HG03175 (cell line): ENCODE data around the gene ZNF732.
"Not testable (repeated sequence)": the region's sequence is repeated elsewhere in the genome, so short reads cannot be mapped to it uniquely, and the experiment has no call there.

ENCODE experiments used
- ATAC-seq: cut with Tn5 transposase; IDR thresholded peaks from one replicate; pipeline ENCODE4 v1.9.1; 2021; ENCODE audit warnings: mild to moderate bottlenecking, moderate library complexity; ENCODE audit not compliant: unreplicated experiment

Gene ZNF732

DNA sequence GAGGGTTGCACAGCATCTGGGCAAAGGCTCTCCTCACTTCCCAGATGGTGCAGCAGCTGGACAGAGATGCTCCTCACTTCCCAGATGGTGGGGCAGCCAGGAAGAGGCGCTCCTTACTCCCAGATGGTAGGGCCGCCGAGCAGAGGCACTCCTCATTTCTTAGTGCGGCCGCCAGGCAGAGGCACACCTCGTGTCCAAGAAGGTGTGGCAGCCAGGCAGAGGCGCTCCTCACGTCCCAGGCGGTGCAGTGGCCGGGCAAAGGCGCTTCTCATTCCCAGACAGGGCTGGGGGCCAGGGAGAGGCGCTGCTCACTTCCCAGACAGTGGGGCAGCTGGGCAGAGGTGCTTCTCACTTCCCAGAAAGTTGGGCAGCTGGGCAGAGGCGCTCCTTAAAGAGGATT, 48.8 kb downstream of the ZNF732 start:
- no peak for ATAC-seq

DNA sequence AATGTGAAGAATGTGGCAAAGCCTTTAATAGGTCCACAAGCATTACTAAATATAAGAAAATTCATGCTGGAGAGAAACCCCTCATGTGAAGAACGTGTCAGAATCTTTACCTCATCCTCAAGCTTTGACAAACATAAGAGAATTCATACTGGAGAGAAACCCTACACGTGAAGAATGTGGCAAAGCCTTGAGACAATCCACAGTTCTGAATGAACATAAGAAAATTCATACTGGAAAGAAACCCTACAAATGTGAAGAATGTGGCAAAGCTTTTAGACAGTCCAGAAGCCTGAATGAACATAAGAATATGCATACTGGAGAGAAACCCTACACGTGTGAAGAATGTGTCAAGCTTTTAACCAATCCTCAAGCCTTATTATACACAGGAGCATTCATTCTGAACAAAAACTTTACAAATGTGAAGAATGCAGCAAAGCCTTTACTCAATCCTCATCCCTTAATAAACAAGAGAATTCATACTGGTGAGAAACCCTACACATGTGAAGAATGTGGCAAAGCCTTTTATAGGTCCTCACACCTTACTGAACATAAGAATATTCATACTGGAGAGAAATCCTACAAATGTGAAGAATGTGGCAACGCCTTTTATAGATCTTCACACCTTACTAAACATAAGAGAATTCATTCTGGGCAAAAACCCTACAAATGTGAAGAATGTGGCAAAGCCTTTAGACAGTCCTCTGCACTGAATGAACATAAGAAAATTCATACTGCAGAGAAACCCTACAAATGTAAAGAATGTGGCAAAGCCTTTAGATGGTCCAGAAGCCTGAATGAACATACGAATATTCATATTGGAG, 51.1 kb downstream of the ZNF732 start:
- no peak for ATAC-seq

DNA sequence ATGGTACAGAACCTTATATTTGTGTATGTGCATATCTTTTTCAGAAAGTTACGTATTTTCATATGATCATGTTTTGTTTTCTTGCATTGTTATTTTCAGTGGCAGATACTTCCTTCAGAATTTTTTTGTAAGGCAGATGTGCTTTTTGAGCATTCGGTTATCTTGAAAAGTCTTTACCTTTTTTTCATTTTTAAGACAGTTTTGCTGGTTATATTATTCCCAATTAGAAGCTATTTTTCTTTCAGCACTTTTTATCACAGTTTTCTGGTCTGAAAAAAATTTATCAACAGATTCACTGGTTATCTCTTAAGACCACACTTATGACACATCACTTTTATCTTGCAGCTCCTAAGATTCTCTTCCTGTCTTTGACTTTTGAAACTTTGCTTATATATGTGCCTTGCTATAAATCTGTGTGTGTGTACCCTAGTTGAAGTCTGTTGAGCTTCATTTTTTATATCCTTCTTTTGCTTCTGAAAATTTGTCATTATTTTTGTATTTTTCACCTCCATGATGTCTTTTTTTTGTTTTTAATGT, 53.1 kb downstream of the ZNF732 start:
- ATAC-seq, result no peak

DNA sequence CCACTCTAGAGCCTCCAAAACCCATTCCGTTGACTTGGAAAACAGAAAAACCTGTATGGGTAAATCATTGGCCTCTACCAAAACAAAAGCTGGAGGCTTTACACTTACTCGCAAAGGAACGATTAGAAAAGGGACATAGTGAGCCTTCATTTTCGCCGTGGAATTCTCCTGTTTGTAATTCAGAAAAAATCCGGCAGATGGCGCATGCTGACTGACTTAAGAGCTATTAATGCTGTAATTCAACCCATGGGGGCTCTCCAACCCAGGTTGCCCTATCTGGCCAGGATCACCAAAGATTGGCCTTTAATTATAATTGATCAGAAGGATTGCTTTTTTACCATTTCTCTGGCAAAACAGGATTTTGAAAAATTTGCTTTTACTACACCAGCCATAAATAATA, 60.8 kb downstream of the ZNF732 start:
- ATAC-seq, result no peak

DNA sequence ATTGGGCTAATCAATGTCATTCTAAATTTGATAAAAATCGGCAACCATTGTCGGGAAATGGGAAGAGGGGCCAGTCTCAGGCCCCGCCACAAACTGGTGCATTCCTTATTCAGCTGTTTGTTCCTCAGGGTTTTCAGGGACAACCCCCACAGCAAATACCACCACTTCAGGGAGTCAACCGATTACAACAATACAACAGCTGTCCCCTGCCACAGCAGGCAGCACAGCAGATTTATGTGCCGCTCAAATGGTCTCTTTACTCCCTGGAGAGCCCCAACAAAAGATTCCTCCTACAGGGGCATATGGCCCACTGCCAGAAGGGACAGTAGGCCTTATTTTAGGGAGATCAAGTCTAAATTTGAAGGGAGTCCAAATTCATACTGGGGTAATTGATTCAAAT, 61.8 kb downstream of the ZNF732 start:
- no peak for ATAC-seq

DNA sequence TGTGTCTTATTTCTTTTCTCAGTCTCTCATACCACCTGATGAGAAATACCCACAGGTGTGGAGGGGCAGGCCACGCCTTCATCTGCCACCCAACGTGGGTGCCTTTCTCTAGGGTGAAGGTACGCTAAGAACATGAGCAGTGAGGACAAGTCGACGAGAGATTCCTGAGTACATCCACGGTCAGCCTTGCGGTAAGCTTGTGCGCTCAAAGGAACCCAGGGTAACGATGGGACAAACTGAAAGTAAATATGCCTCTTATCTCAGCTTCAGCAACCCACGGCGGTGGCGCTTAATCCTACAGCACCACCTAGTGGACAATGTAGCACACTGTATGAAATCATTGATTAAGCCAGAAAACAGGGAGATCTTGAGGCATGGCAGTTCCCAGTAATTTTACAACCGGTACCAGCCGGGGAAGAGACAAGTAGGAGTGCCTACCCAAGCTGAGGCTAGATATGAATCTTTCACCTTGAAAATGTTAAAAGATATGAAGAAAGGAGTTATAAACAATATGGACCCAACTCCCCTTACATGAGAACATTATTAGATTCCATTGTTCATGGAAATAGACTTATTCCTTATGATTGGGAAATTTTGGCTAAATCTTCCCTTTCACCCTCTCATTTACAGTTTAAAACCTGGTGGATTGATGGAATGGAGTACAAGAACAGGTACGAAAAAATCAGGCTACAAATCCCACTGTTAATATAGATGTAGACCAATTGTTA, 63.0 kb downstream of the ZNF732 start:
- no peak for ATAC-seq

DNA sequence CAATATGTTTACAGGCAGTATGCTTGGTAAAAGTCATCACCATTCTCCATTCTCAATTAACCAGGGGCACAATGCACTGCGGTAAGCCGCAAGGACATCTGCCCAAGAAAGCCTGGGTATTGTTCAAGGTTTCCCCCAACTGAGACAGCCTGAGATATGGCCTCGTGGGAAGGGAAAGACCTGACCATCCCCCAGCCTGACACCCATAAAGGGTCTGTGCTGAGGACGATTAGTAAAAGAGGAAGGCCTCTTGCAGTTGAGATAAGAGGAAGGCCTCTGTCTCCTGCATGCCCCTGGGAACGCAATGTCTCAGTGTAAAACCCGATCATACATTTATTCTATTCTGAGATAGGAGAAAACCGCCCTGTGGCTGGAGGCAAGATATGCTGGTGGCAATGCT, 63.9 kb downstream of the ZNF732 start:
- ATAC-seq, result not testable (repeated sequence)

DNA sequence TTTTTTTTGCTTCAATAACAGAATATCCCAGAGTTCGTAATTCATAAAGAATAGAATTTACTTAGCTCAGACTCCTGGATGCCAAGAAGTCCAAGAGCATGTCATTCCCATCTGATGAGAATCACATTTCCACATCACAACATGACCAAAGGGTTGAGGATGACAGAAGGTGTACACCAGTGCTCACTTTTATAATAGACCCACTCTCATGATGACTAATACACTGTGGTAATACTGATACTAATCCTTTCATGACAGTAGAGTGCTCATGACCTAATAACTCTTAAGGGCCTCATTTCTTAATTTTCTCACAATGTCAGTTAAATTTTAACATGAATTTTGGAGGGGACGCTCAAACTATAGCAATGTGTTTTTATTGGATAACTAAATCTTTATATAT, 69.2 kb downstream of the ZNF732 start:
- ATAC-seq, result no peak

DNA sequence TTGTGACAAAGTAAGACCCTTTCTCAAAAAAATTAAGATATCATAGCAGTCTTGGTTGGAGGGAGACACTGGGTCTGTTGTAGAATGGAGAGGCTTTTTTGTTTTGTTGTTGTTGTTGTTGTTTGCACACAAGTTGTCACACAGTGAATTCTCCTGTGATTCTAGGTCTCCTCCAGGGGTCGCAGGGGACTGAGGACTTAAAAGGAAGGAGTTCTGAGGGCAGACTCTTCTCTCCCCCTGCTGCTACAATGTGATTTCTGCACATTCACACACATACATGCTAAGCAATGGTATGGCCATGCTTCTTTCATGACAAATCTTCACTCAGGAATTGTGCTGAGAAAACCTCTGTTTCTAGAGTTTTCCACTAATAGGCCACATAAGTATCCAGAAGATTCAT, 71.1 kb downstream of the ZNF732 start:
- no peak for ATAC-seq

DNA sequence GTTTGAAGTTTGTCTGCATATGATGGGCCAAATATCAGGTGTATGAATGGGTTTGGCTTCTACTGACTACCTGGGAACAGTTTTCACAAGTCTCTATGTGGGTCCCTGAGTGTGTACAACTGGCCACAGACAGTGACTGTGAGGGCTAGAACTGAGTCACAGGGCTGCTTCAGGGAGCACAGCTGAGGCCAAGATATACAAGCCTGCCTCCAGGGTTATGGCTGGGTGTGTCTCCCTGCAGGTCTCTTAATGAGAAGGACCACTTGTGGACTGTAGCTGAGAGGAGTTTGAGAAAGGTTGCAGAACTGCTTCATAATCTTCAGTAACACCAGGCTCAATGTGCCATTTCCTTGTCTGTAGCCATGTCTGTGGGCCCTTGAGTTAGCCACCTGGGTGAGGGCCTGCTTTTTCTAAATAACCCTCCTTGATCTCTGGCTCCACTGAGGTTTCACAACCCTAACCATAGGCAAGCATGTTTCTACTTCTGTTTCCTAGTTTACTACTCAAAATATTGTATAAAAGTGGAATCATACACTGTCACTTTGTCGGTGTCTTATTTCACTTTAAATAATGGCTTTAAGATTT, 81.3 kb downstream of the ZNF732 start:
- ATAC-seq, result no peak
